ENCODE measurements around the gene REEP1. TPM values are rescaled to one million over a fixed set of nuclear protein-coding genes. Genes with fewer than 3 reads are reported as not detected.

Gene REEP1
- total and polyA plus RNA-seq, 9 of the 15 experiments (the other 6 are each of a cell fraction or from before 2014, with no cell fraction given): 0.11 to 0.67 (median 0.13) TPM

DNA sequence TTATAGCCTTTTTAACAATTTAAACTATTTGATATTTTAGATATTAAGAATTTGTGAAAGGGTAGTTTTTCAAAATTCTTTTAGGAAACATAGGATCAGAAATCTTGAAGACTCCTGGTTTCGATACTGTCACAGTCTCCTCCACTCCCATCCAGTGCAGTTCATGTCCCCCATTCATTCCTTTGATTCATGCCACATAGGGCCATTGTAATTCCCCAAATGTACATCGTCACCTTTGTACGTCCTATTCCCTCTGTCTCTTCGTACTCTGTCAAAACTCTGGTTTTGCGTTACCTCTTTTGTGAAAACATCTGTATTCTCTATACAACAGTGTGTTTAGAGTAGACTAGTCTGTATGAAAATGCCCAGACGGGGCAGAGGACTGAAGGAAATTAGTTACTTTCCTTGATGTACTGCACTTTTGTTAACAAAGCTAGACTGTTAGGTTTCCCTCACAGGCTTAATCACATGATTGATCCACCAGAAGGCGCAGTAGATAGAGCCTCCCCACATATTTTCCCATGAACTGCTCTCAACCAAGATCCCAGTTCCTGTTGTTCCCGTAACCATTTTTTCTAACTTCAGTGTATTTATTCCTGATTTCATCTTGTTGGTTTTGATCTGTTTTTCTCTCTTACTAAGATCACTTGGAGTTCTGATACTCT lies 135.6 kb downstream of the REEP1 start (continued):
- TF ChIP-seq ZNF780A (CRISPR knock-in tag; IDR thresholded peaks at IDR 0.05) (no peak), BMI1 (IDR thresholded peaks at IDR 0.05; ENCODE audit: low read length) (no peak), ZNF449 (CRISPR knock-in tag; IDR thresholded peaks at IDR 0.05) (no peak), ZNF311 (CRISPR knock-in tag; IDR thresholded peaks at IDR 0.05) (no peak), RBM15 (IDR thresholded peaks at IDR 0.05; ENCODE audit: insufficient read depth, low read length) (no peak), PHF21A (IDR thresholded peaks at IDR 0.05; ENCODE audit: borderline replicate concordance, low read depth) (no peak), ZNF347 (CRISPR knock-in tag; IDR thresholded peaks at IDR 0.05; ENCODE audit: low read depth) (no peak), ZNF507 (tag; conservative IDR thresholded peaks at IDR 0.05) (no peak), ZC3H11A (IDR thresholded peaks at IDR 0.05; ENCODE audit: low read depth, low read length) (no peak), ZBTB33 (CRISPR knock-in tag; IDR thresholded peaks at IDR 0.05) (no peak), RBBP5 (IDR thresholded peaks at IDR 0.05; ENCODE audit: borderline replicate concordance, insufficient read depth, low read length, poor library complexity, severe bottlenecking) (no peak), HEY1 (CRISPR knock-in tag; IDR thresholded peaks at IDR 0.05; ENCODE audit: borderline replicate concordance) (no peak), ZNF695 (CRISPR knock-in tag; IDR thresholded peaks at IDR 0.05) (no peak), MAFK (IDR thresholded peaks at IDR 0.05; ENCODE audit: low read length) (no peak), PCBP1 (IDR thresholded peaks at IDR 0.05; ENCODE audit: low read depth, low read length, poor library complexity, severe bottlenecking) (no peak), NFRKB (IDR thresholded peaks at IDR 0.05; ENCODE audit: low read depth) (0 out of 2 replicates have a peak, but pooled peaks have one; percentile 35), SAP30 (IDR thresholded peaks at IDR 0.05; ENCODE audit: borderline replicate concordance, insufficient read depth, low read depth, low read length, poor library complexity, severe bottlenecking) (no peak), ZNF316 (IDR thresholded peaks at IDR 0.05) (no peak), EGR1 (conservative IDR thresholded peaks at IDR 0.05) (no peak)
- TF ChIP-seq, protein P1, sequence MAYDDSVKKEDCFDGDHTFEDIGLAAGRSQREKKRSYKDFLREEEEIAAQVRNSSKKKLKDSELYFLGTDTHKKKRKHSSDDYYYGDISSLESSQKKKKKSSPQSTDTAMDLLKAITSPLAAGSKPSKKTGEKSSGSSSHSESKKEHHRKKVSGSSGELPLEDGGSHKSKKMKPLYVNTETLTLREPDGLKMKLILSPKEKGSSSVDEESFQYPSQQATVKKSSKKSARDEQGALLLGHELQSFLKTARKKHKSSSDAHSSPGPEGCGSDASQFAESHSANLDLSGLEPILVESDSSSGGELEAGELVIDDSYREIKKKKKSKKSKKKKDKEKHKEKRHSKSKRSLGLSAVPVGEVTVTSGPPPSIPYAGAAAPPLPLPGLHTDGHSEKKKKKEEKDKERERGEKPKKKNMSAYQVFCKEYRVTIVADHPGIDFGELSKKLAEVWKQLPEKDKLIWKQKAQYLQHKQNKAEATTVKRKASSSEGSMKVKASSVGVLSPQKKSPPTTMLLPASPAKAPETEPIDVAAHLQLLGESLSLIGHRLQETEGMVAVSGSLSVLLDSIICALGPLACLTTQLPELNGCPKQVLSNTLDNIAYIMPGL (CRISPR knock-in tag; IDR thresholded peaks at IDR 0.05): no peak
